Activated B cell treated with CpG ODN at 0.5 μM for 24 hours (primary cell): ENCODE measurements around the gene SUPT6H. TPM values are rescaled to one million over a fixed set of nuclear protein-coding genes. Genes with fewer than 3 reads are reported as not detected.
A peak's percentile ranks its signal among the peaks of the same experiment; 100 is the strongest.

Experiments
- ATAC-seq: fragments of 200-7000 bp; cut with Tn5 transposase; one replicate; pipeline ENCODE4 v1.10.0; 2021; ENCODE audit warnings: low read depth, mild to moderate bottlenecking, moderate library complexity
- CTCF ChIA-PET: fragments of 350-600 bp; sonication (Branson Sonifier 250); formaldehyde crosslinking; loops from one replicate; lab custom pipeline; 2021; ENCODE audit warnings: antibody characterized with exemption; lab: Charles Lee
- POLR2A ChIA-PET: fragments of 350-600 bp; sonication (Branson Sonifier 250); formaldehyde crosslinking; loops from one replicate; lab custom pipeline; 2021; ENCODE audit warnings: antibody characterized with exemption; lab: Charles Lee
- DNase-seq: peaks from one replicate; pipeline ENCODE4 v3.0.0; 2022
- H3K27ac Mint-ChIP-seq: one replicate; pipeline ENCODE4 v1.8.0; 2020; ENCODE audit warnings: mixed read lengths
- H3K27me3 Mint-ChIP-seq: one replicate; pipeline ENCODE4 v1.8.0; 2021; ENCODE audit warnings: mixed read lengths
- H3K36me3 Mint-ChIP-seq: one replicate; pipeline ENCODE4 v1.8.0; 2021; ENCODE audit warnings: low read depth, mixed read lengths
- H3K4me1 Mint-ChIP-seq: one replicate; pipeline ENCODE4 v1.8.0; 2021; ENCODE audit warnings: mixed read lengths
- H3K4me3 Mint-ChIP-seq: one replicate; pipeline ENCODE4 v1.8.0; 2020; ENCODE audit warnings: mild to moderate bottlenecking, mixed read lengths
- H3K9me3 Mint-ChIP-seq: one replicate; pipeline ENCODE4 v1.8.0; 2020; ENCODE audit warnings: mixed read lengths
- intact Hi-C: fragments of 100-400 bp; cut with micrococcal nuclease; formaldehyde crosslinking; loops from one replicate; pipeline ENCODE4 v1.15.1; 2024
- total RNA-seq: library from RNA; stranded (reverse); gene quantifications from 2 replicates; pipeline ENCODE4 v1.2.3, GENCODE V29; 2022
- TF ChIP-seq, protein P1 (sequence below): fragments of 200-600 bp; IDR thresholded peaks from one replicate; pipeline ENCODE4 v1.8.0; 2022; ENCODE audit warnings: antibody characterized with exemption, mild to moderate bottlenecking

SUPT6H gene
- total RNA-seq, 1 donor from 2014 or later, result 92.4 TPM

DNA sequence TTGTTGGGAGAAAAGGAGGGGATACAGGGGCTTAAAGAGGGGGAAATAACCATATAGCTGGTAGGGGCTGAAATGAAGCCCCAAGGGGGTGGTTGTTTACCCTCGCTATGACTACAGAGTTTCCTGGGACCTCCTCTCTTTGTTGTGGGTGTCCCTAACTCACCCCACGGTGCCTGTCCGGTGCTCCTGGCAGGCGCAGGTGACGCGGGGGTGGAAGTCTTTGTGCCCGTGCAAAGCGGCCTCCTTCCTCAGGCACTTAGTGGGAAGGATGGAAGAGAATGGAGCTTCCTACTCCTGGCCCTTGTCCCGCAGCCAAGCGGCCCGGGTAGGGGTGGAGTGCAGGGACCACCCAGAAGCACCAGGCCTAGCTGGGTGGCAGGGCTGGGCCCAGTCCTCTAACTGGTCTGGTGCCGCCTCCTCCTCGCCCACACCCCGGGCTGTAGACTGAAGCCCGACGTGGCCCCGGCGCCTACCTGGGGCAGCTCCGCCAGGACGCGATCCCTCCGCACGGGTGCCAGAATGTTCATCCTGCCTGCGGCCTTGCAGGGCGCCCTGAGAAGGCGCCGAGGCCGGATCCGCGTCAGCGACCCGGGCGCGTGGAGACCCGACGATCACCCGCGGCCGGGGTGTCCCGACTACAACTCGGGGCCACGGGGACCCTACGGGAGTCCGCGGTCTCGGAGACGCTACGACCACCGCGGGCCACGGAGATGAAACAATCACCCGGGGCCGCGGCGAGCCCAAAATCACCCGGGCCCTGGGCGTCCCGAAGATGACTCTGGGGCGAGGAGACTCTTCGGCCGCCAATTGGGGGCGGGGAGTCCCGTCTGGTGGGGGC is 55.0 kb downstream of the SUPT6H start:
- TF ChIP-seq, protein P1, sequence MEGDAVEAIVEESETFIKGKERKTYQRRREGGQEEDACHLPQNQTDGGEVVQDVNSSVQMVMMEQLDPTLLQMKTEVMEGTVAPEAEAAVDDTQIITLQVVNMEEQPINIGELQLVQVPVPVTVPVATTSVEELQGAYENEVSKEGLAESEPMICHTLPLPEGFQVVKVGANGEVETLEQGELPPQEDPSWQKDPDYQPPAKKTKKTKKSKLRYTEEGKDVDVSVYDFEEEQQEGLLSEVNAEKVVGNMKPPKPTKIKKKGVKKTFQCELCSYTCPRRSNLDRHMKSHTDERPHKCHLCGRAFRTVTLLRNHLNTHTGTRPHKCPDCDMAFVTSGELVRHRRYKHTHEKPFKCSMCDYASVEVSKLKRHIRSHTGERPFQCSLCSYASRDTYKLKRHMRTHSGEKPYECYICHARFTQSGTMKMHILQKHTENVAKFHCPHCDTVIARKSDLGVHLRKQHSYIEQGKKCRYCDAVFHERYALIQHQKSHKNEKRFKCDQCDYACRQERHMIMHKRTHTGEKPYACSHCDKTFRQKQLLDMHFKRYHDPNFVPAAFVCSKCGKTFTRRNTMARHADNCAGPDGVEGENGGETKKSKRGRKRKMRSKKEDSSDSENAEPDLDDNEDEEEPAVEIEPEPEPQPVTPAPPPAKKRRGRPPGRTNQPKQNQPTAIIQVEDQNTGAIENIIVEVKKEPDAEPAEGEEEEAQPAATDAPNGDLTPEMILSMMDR, result no peak
- no peaks in the 10 kb centered on the region for H3K9me3 Mint-ChIP-seq
- intact Hi-C loops, result loop anchor here (1.0 to 5.0 kb wide), 2 partner anchors 35 to 55 kb away; partner anchors contain the start of gene SUPT6H
- POLR2A ChIA-PET, result interaction anchor here (0.5 to 2.4 kb wide), 5 partner anchors 9 to 38 kb away, joined by 3 to 19 read pairs (median 7); partner anchors contain the start of gene TLCD1
- H3K4me1 Mint-ChIP-seq, result peaks cover 46% of the 10 kb centered on the region
- no peak for ATAC-seq
- no peak for DNase-seq
- H3K36me3 Mint-ChIP-seq, result peaks cover 28% of the 10 kb centered on the region
- H3K27ac Mint-ChIP-seq, result no peak overlapping the region
- CTCF ChIA-PET, result no interaction called here
- no peaks in the 10 kb centered on the region for H3K27me3 Mint-ChIP-seq
- H3K4me3 Mint-ChIP-seq, result peak overlapping the region; percentile 77

DNA sequence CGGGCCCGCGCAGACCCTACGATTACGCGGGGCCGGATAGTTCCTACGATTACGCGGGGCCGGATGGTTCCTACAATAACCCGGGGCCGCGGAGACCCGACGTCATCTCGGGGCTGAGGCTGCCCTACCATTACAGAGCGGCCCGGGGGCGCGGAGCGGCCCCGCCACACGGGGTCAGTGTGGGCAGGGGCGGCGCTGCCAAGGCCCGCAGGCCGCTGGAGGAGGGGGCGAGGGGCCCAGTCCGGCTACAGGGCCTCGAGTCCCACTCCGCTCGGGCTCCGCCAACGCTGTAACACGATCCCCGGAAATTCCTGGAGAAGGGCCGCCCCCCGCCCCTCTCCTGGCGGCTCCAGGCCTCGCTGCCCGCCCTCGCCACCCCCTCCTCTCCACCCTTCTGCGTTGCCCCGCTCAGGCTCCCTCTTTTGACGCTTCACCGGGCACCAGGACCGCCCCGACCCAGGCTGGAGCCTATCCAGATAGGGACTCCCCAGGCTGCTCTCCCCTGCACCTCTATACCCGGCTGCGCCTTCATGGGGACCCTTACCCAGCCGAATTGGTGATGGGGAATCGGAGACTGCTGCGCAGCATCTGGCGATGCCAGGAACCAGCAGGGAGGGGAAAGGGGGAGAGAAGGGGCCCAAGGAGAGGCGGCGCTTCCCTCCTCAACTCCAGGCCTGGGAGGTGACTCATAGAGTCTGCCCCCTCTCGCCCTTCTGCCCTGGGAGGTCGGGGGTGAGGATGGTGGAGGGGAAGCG is 55.8 kb downstream of the SUPT6H start, which contains the start of gene RAB34:
TSS of gene RAB34 (minus strand) at position 291 of the 755 bp plus-strand sequence. CDS start 602 bp downstream, outside the sequence.
- TF ChIP-seq, protein P1, result no peak
- peak; percentile 46 for DNase-seq
- ChIA-PET CTCF (no interaction called here), POLR2A (interaction anchor here (0.9 to 18.0 kb wide), 3 partner anchors 30 to 73 kb away, joined by 7 to 2384 read pairs (median 23); partner anchors contain the start of genes BLTP2 and TRAF4)
- Mint-ChIP-seq H3K27me3 (no peaks in the 10 kb centered on the region), H3K27ac (peak within 1 kb of the TSS; percentile 85), H3K4me3 (peak within 1 kb of the TSS; percentile 79), H3K4me1 (peaks cover 49% of the 10 kb centered on the region), H3K9me3 (no peaks in the 10 kb centered on the region), H3K36me3 (peaks cover 36% of the 10 kb centered on the region)
- intact Hi-C loops, result loop anchor here (1.0 to 5.0 kb wide), 5 partner anchors 35 to 185 kb away; partner anchors contain the start of genes BLTP2, DHRS13 and SUPT6H
- ATAC-seq, result peak; percentile 14

DNA sequence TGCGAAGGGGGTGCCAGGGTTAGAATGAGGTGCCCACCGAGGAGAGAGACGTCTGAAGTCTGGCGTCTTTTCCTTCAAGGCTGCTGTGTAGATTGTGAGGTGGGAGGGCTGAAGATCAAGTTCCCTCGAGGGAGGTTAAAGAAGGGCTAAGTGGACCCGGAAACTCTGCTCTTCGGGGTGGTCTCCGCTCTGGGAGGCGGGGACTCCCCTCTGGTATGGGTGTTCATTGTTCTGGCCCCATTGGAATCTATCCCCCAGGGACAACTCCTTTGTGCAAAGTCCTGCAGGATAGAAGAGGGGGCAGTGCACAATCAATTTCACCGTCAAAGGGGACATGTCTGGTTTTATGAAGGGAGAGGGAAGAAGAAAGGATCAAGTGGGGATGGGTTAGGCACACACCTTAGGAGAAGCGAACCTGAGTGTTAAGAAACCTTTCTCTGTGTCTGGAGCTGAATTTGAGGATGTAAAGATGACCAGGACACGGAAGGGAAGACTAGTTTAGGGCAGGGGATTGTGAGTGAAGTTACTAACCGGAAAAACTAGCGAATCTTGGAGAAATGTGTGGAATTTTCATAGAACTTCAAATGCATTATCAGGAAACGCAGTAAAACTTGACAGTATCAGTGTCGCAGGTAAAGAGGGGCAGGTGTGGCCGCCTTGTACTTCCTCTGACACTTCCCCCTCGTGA is 56.5 kb downstream of the SUPT6H start:
- intact Hi-C loops, result loop anchor here (1.0 to 5.0 kb wide), 7 partner anchors 7 to 234 kb away; partner anchors contain the start of genes BLTP2, DHRS13 and PROCA1
- H3K27ac Mint-ChIP-seq, result peak overlapping the region; percentile 85
- POLR2A ChIA-PET, result interaction anchor here (0.6 to 18.0 kb wide), 9 partner anchors 10 to 383 kb away, joined by 3 to 2384 read pairs (median 15); partner anchors contain the start of genes ALDOC, BLTP2, IFT20 and NEK8
- no peaks in the 10 kb centered on the region for H3K27me3 Mint-ChIP-seq
- peak overlapping the region; percentile 79 for H3K4me3 Mint-ChIP-seq
- ATAC-seq (no peak), DNase-seq (no peak)
- peaks cover 54% of the 10 kb centered on the region for H3K4me1 Mint-ChIP-seq
- TF ChIP-seq, protein P1, result no peak
- CTCF ChIA-PET, result interaction anchor here (1.5 to 3.1 kb wide), 3 partner anchors 32 to 235 kb away, joined by 6 to 18 read pairs (median 12); no protein-coding TSS in a partner anchor
- no peaks in the 10 kb centered on the region for H3K9me3 Mint-ChIP-seq
- H3K36me3 Mint-ChIP-seq, result peaks cover 43% of the 10 kb centered on the region

DNA sequence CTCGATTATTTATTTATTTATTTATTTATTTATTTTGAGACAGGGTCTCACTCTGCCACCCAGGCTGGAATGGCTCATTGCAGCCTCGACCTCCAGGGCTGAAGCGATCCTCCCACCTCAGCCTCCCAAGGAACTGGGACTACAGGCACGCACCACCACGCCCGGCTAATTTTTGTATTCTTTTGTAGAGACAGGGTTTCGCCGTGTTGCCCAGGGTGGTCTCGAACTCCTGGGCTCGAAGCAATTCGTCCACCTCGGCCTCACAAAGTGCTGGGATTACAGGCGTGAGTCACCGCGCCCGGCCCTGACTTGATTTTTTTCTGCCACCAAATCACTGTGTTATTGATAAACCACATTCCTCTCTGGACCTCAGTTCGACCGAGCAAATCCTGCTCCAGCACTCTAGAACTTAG is 57.0 kb downstream of the SUPT6H start:
- Mint-ChIP-seq H3K27me3 (no peaks in the 10 kb centered on the region), H3K27ac (peak overlapping the region; percentile 98), H3K9me3 (no peaks in the 10 kb centered on the region), H3K4me3 (peak overlapping the region; percentile 98), H3K36me3 (peaks cover 48% of the 10 kb centered on the region), H3K4me1 (peaks cover 59% of the 10 kb centered on the region)
- DNase-seq (no peak), ATAC-seq (no peak)
- intact Hi-C loops, result loop anchor here (1.0 to 5.0 kb wide), 7 partner anchors 8 to 233 kb away; partner anchors contain the start of genes BLTP2, DHRS13 and PROCA1
- TF ChIP-seq, protein P1, result no peak
- ChIA-PET CTCF (interaction anchor here (0.7 to 3.1 kb wide), 12 partner anchors 8 to 234 kb away, joined by 3 to 18 read pairs (median 5); partner anchors contain the start of genes DHRS13, FAM222B, NEK8 and PHF12), POLR2A (interaction anchor here (0.6 to 18.0 kb wide), 24 partner anchors 8 to 384 kb away, joined by 3 to 2384 read pairs (median 8); partner anchors contain the start of genes ALDOC, BLTP2, ERAL1 and FAM222B)
